PC-3 (cell line): Measurements from ENCODE around the gene TEX14. TPM values are rescaled to one million over a fixed set of nuclear protein-coding genes. Genes with fewer than 3 reads are reported as not detected.
A peak's percentile ranks its signal among the peaks of the same experiment; 100 is the strongest.

Experiments
- ATAC-seq: fragments of 200-7000 bp; cut with Tn5 transposase; 2 replicates; pipeline ENCODE4 v1.9.1; 2020; ENCODE audit warnings: mild to moderate bottlenecking, moderate library complexity
- BruUV-seq: library from RNA; stranded (reverse); fragments of 400-500 nt; replicated peaks from 2 replicates; lab custom pipeline; 2021; lab: Mats Ljungman, UMichigan
- CTCF ChIA-PET: fragments of 300-600 bp; sonication (Branson Sonifier 250); formaldehyde crosslinking; loops from one replicate; lab custom pipeline; 2022; ENCODE audit warnings: antibody characterized with exemption; lab: Charles Lee
- POLR2A ChIA-PET: fragments of 300-600 bp; sonication (Branson Sonifier 250); formaldehyde crosslinking; loops from one replicate; lab custom pipeline; 2022; ENCODE audit warnings: antibody characterized with exemption; ENCODE audit not compliant: unreplicated experiment; lab: Charles Lee
- DNase-seq: peaks from one replicate; pipeline ENCODE4 v3.0.0-alpha.2; 2015
- H2AFZ ChIP-seq: fragments of 300-600 bp; sonication (generic); 2 replicates; pipeline ENCODE4 v1.6.0; 2016; ENCODE audit warnings: antibody characterized with exemption, low read length
- H3F3A ChIP-seq: fragments of 300-600 bp; sonication (generic); one replicate; pipeline ENCODE4 v1.6.0; 2017; ENCODE audit warnings: antibody characterized with exemption, low read length, control low read depth, mild to moderate bottlenecking; ENCODE audit not compliant: unreplicated experiment
- H3K27ac ChIP-seq: fragments of 300-600 bp; sonication (generic); 2 replicates; pipeline ENCODE4 v1.5.1; 2016; ENCODE audit warnings: mild to moderate bottlenecking, low read length
- H3K27me3 ChIP-seq: fragments of 300-600 bp; sonication (generic); 2 replicates; pipeline ENCODE4 v1.6.1; 2016; ENCODE audit warnings: low read length, mixed read lengths
- H3K36me3 ChIP-seq: fragments of 300-600 bp; sonication (generic); 2 replicates; pipeline ENCODE4 v1.6.1; 2016; ENCODE audit warnings: low read depth, mixed run types, low read length, mixed read lengths
- H3K4me1 ChIP-seq: fragments of 300-600 bp; sonication (generic); 2 replicates; pipeline ENCODE4 v1.5.1; 2016; ENCODE audit warnings: low read length; ENCODE audit not compliant: insufficient read depth
- H3K4me2 ChIP-seq: fragments of 300-600 bp; sonication (generic); 2 replicates; pipeline ENCODE4 v1.6.0; 2016; ENCODE audit warnings: low read length
- H3K4me3 ChIP-seq: fragments of 300-600 bp; sonication (generic); 2 replicates; pipeline ENCODE4 v1.5.1; 2016; ENCODE audit warnings: mild to moderate bottlenecking, low read length, mixed read lengths
- H3K79me2 ChIP-seq: fragments of 300-600 bp; sonication (generic); 2 replicates; pipeline ENCODE4 v1.6.1; 2017; ENCODE audit warnings: low read length, mixed read lengths
- H3K9ac ChIP-seq: fragments of 300-600 bp; sonication (generic); 2 replicates; pipeline ENCODE4 v1.6.0; 2016; ENCODE audit warnings: mild to moderate bottlenecking, low read length
- H3K9me2 ChIP-seq: fragments of 300-600 bp; sonication (generic); replicated peaks from 2 replicates; pipeline ENCODE4 v1.6.1; 2016; ENCODE audit warnings: mixed run types, low read length, mixed read lengths
- H3K9me3 ChIP-seq: fragments of 300-600 bp; sonication (generic); 2 replicates; pipeline ENCODE4 v1.6.1; 2016; ENCODE audit warnings: low read length, mixed read lengths
- H4K20me1 ChIP-seq: fragments of 300-600 bp; sonication (generic); 2 replicates; pipeline ENCODE4 v1.6.1; 2016; ENCODE audit warnings: low read length, mixed read lengths
- EZH2 ChIP-seq: fragments of 300-600 bp; sonication (generic); IDR thresholded peaks from one replicate; pipeline ENCODE4 v1.6.1; 2017; ENCODE audit warnings: antibody characterized with exemption, mild to moderate bottlenecking, low read length; ENCODE audit not compliant: unreplicated experiment
- EZH2phosphoT487 ChIP-seq: fragments of 300-600 bp; sonication (generic); IDR thresholded peaks from 2 replicates; pipeline ENCODE4 v1.6.1; 2018; ENCODE audit warnings: mild to moderate bottlenecking, antibody characterized with exemption, low read length, borderline replicate concordance
- intact Hi-C: fragments of 100-400 bp; cut with micrococcal nuclease; formaldehyde crosslinking; loops from 2 replicates; pipeline ENCODE4 v1.9.0; 2023
- total RNA-seq: library from RNA; depleted of rRNA; stranded (reverse); fragments of >200 nt; gene quantifications from 2 replicates; pipeline ENCODE4 v1.2.3, GENCODE V29; 2014
- TF ChIP-seq, protein P1 (sequence below): fragments of 300-600 bp; sonication (generic); conservative IDR thresholded peaks from 2 replicates; pipeline ENCODE4 v1.5.1; 2017; ENCODE audit warnings: antibody characterized with exemption, low read depth, mild to moderate bottlenecking, low read length

TEX14 gene
- total RNA-seq, 1 experiment from 2014 or later: 0.29 TPM

DNA sequence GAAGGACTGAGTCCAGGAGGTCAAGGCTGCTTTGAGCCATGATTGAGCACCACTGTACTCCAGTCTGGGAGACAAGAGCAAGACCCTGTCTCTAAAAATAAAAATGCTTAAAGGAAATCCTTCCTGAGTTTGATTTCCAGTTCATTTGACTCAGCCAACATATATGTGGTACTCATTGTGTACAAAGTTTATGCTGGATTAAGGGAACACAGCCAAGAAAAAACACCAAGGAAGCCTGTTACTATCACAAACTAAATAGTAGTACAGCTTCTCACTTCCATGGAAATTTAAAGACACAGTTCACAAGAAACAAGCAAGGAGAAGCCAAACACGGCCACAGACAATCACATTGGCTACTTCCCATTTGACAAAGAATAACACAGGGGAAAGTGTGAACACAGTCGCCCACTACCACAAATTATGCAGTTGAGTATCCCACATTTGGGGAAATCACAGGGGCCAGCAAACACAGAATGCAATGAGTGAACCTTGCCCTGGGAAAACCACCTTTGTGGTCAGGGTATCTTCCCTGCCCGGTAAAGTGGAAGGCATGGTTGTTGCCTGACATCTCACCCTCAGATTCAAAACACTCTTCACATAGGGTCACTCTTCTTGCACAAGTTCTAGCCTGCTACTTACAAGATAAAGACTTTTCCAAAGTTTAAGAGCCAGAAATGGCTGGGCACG, 14.5 kb downstream of the TEX14 start:
- peak overlapping the region; percentile 66 for H2AFZ ChIP-seq
- CTCF ChIA-PET: interaction anchor here (1.0 kb wide), 1 partner anchor 10 kb away, joined by 3 read pairs; no protein-coding TSS in a partner anchor

DNA sequence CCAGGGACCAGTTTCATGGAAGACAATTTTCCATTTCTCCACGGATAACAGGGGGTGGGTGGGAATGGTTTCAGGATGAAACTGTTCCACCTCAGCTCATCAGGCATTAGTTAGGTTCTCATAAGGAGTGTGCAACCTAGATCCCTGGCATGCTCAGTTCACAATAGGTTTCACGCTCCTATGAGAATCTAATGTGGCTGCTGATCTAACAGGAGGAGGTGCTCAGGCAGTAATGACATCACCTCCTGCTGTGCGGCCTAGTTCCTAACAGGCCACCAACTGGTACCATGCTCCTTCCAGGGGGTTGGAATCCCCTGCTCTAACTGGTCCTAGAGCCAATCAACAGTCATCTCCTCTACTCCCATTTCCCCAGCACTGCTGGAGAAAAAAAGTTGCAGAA, 19.9 kb downstream of the TEX14 start:
- Histone ChIP-seq H3K4me2 (no peak overlapping the region), H3K79me2 (no peaks in the 10 kb centered on the region), H3K9ac (no peak overlapping the region), H2AFZ (no peak overlapping the region), H3K9me2 (no peaks in the 10 kb centered on the region), H3K36me3 (no peaks in the 10 kb centered on the region), H3F3A (peaks cover 5% of the 10 kb centered on the region), H3K27ac (no peak overlapping the region), H3K27me3 (no peaks in the 10 kb centered on the region), H3K9me3 (no peaks in the 10 kb centered on the region), H3K4me1 (peaks cover 37% of the 10 kb centered on the region), H3K4me3 (no peak overlapping the region), H4K20me1 (no peaks in the 10 kb centered on the region)
- ATAC-seq: no peak
- intact Hi-C loops: no loop called here
- no peak for DNase-seq
- CTCF ChIA-PET: no interaction called here
- no TSS peak for BruUV-seq
- TF ChIP-seq EZH2phosphoT487 (no peak), EZH2 (no peak)
- TF ChIP-seq, protein P1, sequence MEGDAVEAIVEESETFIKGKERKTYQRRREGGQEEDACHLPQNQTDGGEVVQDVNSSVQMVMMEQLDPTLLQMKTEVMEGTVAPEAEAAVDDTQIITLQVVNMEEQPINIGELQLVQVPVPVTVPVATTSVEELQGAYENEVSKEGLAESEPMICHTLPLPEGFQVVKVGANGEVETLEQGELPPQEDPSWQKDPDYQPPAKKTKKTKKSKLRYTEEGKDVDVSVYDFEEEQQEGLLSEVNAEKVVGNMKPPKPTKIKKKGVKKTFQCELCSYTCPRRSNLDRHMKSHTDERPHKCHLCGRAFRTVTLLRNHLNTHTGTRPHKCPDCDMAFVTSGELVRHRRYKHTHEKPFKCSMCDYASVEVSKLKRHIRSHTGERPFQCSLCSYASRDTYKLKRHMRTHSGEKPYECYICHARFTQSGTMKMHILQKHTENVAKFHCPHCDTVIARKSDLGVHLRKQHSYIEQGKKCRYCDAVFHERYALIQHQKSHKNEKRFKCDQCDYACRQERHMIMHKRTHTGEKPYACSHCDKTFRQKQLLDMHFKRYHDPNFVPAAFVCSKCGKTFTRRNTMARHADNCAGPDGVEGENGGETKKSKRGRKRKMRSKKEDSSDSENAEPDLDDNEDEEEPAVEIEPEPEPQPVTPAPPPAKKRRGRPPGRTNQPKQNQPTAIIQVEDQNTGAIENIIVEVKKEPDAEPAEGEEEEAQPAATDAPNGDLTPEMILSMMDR: no peak
- POLR2A ChIA-PET: no interaction called here

More for the DNA sequence above, 14.5 kb downstream of the TEX14 start:
- DNase-seq (peak; percentile 96), ATAC-seq (peak; percentile 98)
- peak overlapping the region; percentile 27; the same call in 1 of the 2 replicates for H3K4me3 ChIP-seq
- BruUV-seq: no TSS peak
- H3K9me2 ChIP-seq: no peaks in the 10 kb centered on the region
- no peaks in the 10 kb centered on the region for H3K9me3 ChIP-seq
- TF ChIP-seq EZH2phosphoT487 (no peak), EZH2 (no peak)
- TF ChIP-seq, protein P1: no peak
- H3K36me3 ChIP-seq: no peaks in the 10 kb centered on the region
- peak overlapping the region; percentile 41 for H3K9ac ChIP-seq
- POLR2A ChIA-PET: interaction anchor here (1.0 kb wide), 1 partner anchor 45 kb away, joined by 5 read pairs; no protein-coding TSS in a partner anchor
- H3K4me2 ChIP-seq: peak overlapping the region; percentile 68
- H3K79me2 ChIP-seq: no peaks in the 10 kb centered on the region
- no peaks in the 10 kb centered on the region for H3F3A ChIP-seq
- intact Hi-C loops: no loop called here
- peaks cover 18% of the 10 kb centered on the region for H3K4me1 ChIP-seq
- H3K27me3 ChIP-seq: no peaks in the 10 kb centered on the region
- no peaks in the 10 kb centered on the region for H4K20me1 ChIP-seq
- H3K27ac ChIP-seq: peak overlapping the region; percentile 70

DNA sequence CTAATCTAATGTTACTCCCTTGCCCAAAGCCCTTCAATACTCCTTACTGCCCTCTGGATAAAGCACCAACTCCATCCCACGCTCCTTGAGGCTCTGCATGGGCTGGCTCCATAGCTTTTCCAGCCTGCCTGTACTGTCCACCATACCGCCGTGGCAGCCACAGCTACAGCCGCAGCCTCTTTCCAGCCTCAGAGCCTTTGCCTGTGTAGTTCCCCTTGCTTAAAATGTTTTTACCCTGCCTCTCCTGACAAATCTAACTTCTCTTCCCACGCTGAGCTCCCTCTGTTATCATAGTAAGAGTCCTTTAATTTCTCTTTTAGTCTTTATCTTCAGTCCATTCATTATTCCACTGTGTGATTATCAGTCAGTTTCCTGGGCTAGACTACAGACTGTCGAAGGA, 22.0 kb downstream of the TEX14 start:
- no peak for ATAC-seq
- CTCF ChIA-PET: no interaction called here

More for the DNA sequence above, 22.0 kb downstream of the TEX14 start:
- no peaks in the 10 kb centered on the region for H3K27me3 ChIP-seq
- no peaks in the 10 kb centered on the region for H3K9me3 ChIP-seq
- H3K4me1 ChIP-seq: peaks cover 47% of the 10 kb centered on the region
- H3K9me2 ChIP-seq: no peaks in the 10 kb centered on the region
- intact Hi-C loops: no loop called here
- H3K4me3 ChIP-seq: no peak overlapping the region
- H3F3A ChIP-seq: peaks cover 10% of the 10 kb centered on the region
- H2AFZ ChIP-seq: no peak overlapping the region
- TF ChIP-seq EZH2 (no peak), EZH2phosphoT487 (no peak)
- TF ChIP-seq, protein P1: no peak
- no peaks in the 10 kb centered on the region for H3K79me2 ChIP-seq
- no TSS peak for BruUV-seq
- H4K20me1 ChIP-seq: no peaks in the 10 kb centered on the region
- H3K27ac ChIP-seq: peak overlapping the region; percentile 92; the same call in 1 of the 2 replicates
- no peaks in the 10 kb centered on the region for H3K36me3 ChIP-seq
- H3K4me2 ChIP-seq: no peak overlapping the region
- POLR2A ChIA-PET: interaction anchor here (0.5 kb wide), 1 partner anchor 53 kb away, joined by 4 read pairs; no protein-coding TSS in a partner anchor
- no peak for DNase-seq
- no peak overlapping the region for H3K9ac ChIP-seq
